ENCODE results near the gene PPAN. TPM values are rescaled to one million over a fixed set of nuclear protein-coding genes. Genes with fewer than 3 reads are reported as not detected.

PPAN gene
- total and polyA plus RNA-seq, 7 donors = 29.3 to 93.4 (median 60.8) TPM

GRCh38 chr19:10095948-10096614 lies 10.1 kb upstream of the PPAN start:
- TF ChIP-seq CTCF (IDR thresholded peaks at IDR 0.05) = no peak
- WGBS, 3 donors = 1 to 3% (median 2%) methylated on average over 55 to 97 of the region's 97 CpGs
- intact Hi-C loops (cut with DNase I) = no loop called here

GRCh38 chr19:10096615-10096963 lies 9.6 kb upstream of the PPAN start:
- Histone ChIP-seq H3K36me3 (ENCODE audit: insufficient read depth in 1 of 2, low read depth in 1 of 2) (no peaks in the 10 kb centered on the region), H3K4me1 (peaks cover 3% of the 10 kb centered on the region), H3K27ac (peak overlapping the region; percentile 41), H3K4me3 (peak overlapping the region; percentile 64), H3K27me3 (ENCODE audit: insufficient read depth in 3 of 3, low read length in 2 of 3) (peaks cover 0 to 7% (median 0%) of the 10 kb centered on the region in 3 donors), H3K9me3 (no peaks in the 10 kb centered on the region)
- ATAC-seq = peak in 2 of 4 donors; percentile 4 to 20
- TF ChIP-seq CTCF (IDR thresholded peaks at IDR 0.05) = no peak
- intact Hi-C loops (cut with DNase I) = no loop called here
- peak in 1 of 2 donors; percentile 57 for DNase-seq
- WGBS, 3 donors = 16 to 31% (median 21%) methylated on average over 20 to 26 of the region's 26 CpGs

More at GRCh38 chr19:10095948-10096614, 10.1 kb upstream of the PPAN start:
- peak; percentile 92 to 94 (median 93) for ATAC-seq
- Histone ChIP-seq H3K27ac (peak overlapping the region; percentile 41), H3K9me3 (no peaks in the 10 kb centered on the region), H3K4me3 (peak overlapping the region; percentile 64), H3K27me3 (ENCODE audit: insufficient read depth in 3 of 3, low read length in 2 of 3) (peaks cover 0 to 7% (median 0%) of the 10 kb centered on the region in 3 donors), H3K36me3 (ENCODE audit: insufficient read depth in 1 of 2, low read depth in 1 of 2) (no peaks in the 10 kb centered on the region), H3K4me1 (peaks cover 3% of the 10 kb centered on the region)
- DNase-seq = peak; percentile 90 to 92

GRCh38 chr19:10100163-10100785 lies 5.9 kb upstream of the PPAN start:
- no peak for ATAC-seq
- DNase-seq = peak in 1 of 2 donors; percentile 5
- no peak for TF ChIP-seq CTCF (IDR thresholded peaks at IDR 0.05)
- no peak overlapping the region for H3K27ac ChIP-seq
- peaks cover 0 to 7% (median 0%) of the 10 kb centered on the region in 3 donors for H3K27me3 ChIP-seq (ENCODE audit: insufficient read depth in 3 of 3, low read length in 2 of 3)
- 84 to 93% (median 86%) methylated on average over 5 of the region's 5 CpGs for WGBS, 3 donors
- H3K4me3 ChIP-seq = no peak overlapping the region
- peaks cover 3% of the 10 kb centered on the region for H3K4me1 ChIP-seq
- H3K36me3 ChIP-seq (ENCODE audit: insufficient read depth in 1 of 2, low read depth in 1 of 2) = no peaks in the 10 kb centered on the region
- intact Hi-C loops (cut with DNase I) = no loop called here
- no peaks in the 10 kb centered on the region for H3K9me3 ChIP-seq

- H3K4me3 ChIP-seq = no peak overlapping the region
- intact Hi-C loops (cut with DNase I) = no loop called here
- 80 to 83% (median 81%) methylated on average over 7 of the region's 7 CpGs for WGBS, 3 donors
- H3K27ac ChIP-seq = no peak overlapping the region
- no peaks in the 10 kb centered on the region for H3K9me3 ChIP-seq
- peaks cover 11% of the 10 kb centered on the region for H3K4me1 ChIP-seq
- no peak for TF ChIP-seq CTCF (IDR thresholded peaks at IDR 0.05)
- ATAC-seq (no peak), DNase-seq (no peak)
- H3K36me3 ChIP-seq (ENCODE audit: insufficient read depth in 1 of 2, low read depth in 1 of 2) = peaks cover 4 to 9% of the 10 kb centered on the region in 2 donors
- peaks cover 0 to under 1% (median 0%) of the 10 kb centered on the region in 3 donors for H3K27me3 ChIP-seq (ENCODE audit: insufficient read depth in 3 of 3, low read length in 2 of 3)
These were observed 3.4 kb upstream of the PPAN start for GRCh38 chr19:10102787-10103236.

All from psoas muscle (tissue), 8 donors.